ENCODE results near the gene UTP18. TPM values are rescaled to one million over a fixed set of nuclear protein-coding genes. Genes with fewer than 3 reads are reported as not detected.

The UTP18 gene
- total and polyA plus RNA-seq, 10 of the 15 experiments (the other 5 are each of a cell fraction or from before 2014, with no cell fraction given), result 31.0 to 111 (median 58.8) TPM

- TF ChIP-seq ZNF687 (IDR thresholded peaks at IDR 0.05), result no peak
- TF ChIP-seq SKIL (IDR thresholded peaks at IDR 0.05; ENCODE audit: low read depth, poor library complexity, severe bottlenecking), result no peak
- TF ChIP-seq GATAD2B (conservative IDR thresholded peaks at IDR 0.05; ENCODE audit: low read depth), result no peak
Observed at GRCh38 chr17:51245535-51245934, 14.8 kb upstream of the UTP18 start (continued).

GRCh38 chr17:51250314-51250840 lies 10.0 kb upstream of the UTP18 start:
- H3K36me3 ChIP-seq (ENCODE audit: control insufficient read depth in 2 of 2, insufficient read depth in 2 of 2, low read length in 1 of 2), result peaks cover 0 to 9% of the 10 kb centered on the region in 2 experiments; a peak in 1 of 4 replicates
- TF ChIP-seq POLR2AphosphoS5 (IDR thresholded peaks at IDR 0.05; ENCODE audit: low read length) (no peak), NFIC (IDR thresholded peaks at IDR 0.05; ENCODE audit: low read depth, low read length) (no peak), BCL3 (IDR thresholded peaks at IDR 0.05; ENCODE audit: borderline replicate concordance, insufficient read depth, low read depth, low read length, poor library complexity, severe bottlenecking) (no peak), NFYB (IDR thresholded peaks at IDR 0.05; ENCODE audit: insufficient read depth, low read depth, low read length) (no peak), SMC3 (IDR thresholded peaks at IDR 0.05; ENCODE audit: borderline replicate concordance, low read length) (no peak), IRF4 (IDR thresholded peaks at IDR 0.05; ENCODE audit: low read depth, low read length) (no peak), E4F1 (IDR thresholded peaks at IDR 0.05; ENCODE audit: borderline replicate concordance, partially characterized antibody) (no peak), RB1 (IDR thresholded peaks at IDR 0.05; ENCODE audit: borderline replicate concordance) (no peak), ZSCAN29 (IDR thresholded peaks at IDR 0.05) (no peak)

More at GRCh38 chr17:51250314-51250840, 10.0 kb upstream of the UTP18 start:
- FAIRE-seq (no peak), ATAC-seq (no peak), DNase-seq (ENCODE audit: low read depth, low spot score) (no peak)
- Histone ChIP-seq H3K79me2 (ENCODE audit: control insufficient read depth, insufficient read depth, low read length) (peaks cover 18% of the 10 kb centered on the region), H2AFZ (ENCODE audit: control insufficient read depth, low read depth, low read length) (no peak overlapping the region), H4K20me1 (ENCODE audit: control insufficient read depth, insufficient read depth) (no peaks in the 10 kb centered on the region), H3K9me3 (replicated peaks; ENCODE audit: control insufficient read depth, insufficient read depth, low read length) (no peaks in the 10 kb centered on the region; the same call in 2 of the 3 replicates), H3K4me3 (no peak overlapping the region), H3K4me1 (ENCODE audit: control insufficient read depth, insufficient read depth, low read length) (no peaks in the 10 kb centered on the region; the same call in 1 of the 2 replicates), H3K27me3 (replicated peaks in 1 of 2; ENCODE audit: control insufficient read depth in 2 of 2, insufficient read depth in 2 of 2, low read length in 1 of 2) (no peaks in the 10 kb centered on the region), H3K9ac (ENCODE audit: control insufficient read depth, insufficient read depth, low read length) (no peak overlapping the region), H3K27ac (ENCODE audit: control insufficient read depth, insufficient read depth) (no peak overlapping the region), H3K4me2 (ENCODE audit: control insufficient read depth, insufficient read depth) (no peak overlapping the region)
- TSS peak; percentile 28 for BruUV-seq (replicated peaks)
- RAD21 ChIA-PET (ENCODE audit: unreplicated experiment), result no interaction called here
- intact Hi-C loops (cut with micrococcal nuclease; ENCODE audit: unreplicated experiment) (loop anchor here (10.0 kb wide), 1 partner anchor 386 kb away; the partner anchor contains the start of gene TOB1), in situ Hi-C loops (cut with MboI) (no loop called here)
- 93% methylated on average over 3 of the region's 3 CpGs for WGBS (ENCODE audit: insufficient coverage, insufficient replicate concordance, low lambda C conversion rate, missing lambda C conversion rate)
- CTCF ChIA-PET, result no interaction called here
- SMC1A ChIA-PET (ENCODE audit: uncharacterized antibody, unreplicated experiment), result interaction anchor here (0.7 to 0.8 kb wide), 2 partner anchors 11 to 17 kb away, joined by 3 to 4 read pairs; no protein-coding TSS in a partner anchor
- POLR2A ChIA-PET, result no interaction called here

All from GM12878 (cell line).